ENCODE results near the gene MRPL40. TPM values are rescaled to one million over a fixed set of nuclear protein-coding genes. Genes with fewer than 3 reads are reported as not detected.

MRPL40 gene
- total and polyA plus RNA-seq, 9 donors: 25.6 to 40.2 (median 28.6) TPM

DNA sequence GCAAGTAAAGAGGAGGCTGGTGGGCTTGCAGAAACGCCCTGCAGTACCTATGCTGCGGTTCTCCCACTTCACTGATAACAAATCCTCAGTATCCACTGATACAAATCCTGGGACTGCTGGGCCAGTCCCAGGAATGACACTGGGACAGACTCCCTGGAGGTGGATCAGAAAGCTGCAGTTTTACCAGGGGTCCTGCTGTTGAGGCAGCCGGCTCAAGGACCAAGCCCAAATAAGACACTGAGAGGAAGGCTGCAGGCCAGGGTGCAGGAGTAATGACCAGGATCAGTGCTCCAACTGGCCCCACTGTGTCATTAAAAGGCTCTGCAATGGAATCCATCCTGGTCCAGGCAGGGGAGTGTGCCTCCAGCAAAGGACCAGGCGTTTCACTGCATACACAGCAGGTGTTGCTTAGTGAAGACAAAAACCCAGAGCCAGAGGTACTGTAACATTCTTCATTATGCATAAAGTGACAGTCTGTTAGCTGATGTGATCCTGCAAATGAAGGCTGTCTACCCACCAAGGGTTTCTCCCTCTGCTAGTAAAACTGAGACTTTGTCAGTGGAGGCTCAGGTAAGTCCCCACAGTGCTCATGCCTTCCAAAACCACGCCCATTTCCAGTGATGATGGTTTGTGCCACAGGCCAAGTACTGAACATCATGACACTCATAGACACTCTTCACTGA is 16.5 kb downstream of the MRPL40 start:
- no peak for DNase-seq
- Histone ChIP-seq H3K27ac (ENCODE audit: low read length) (no peak overlapping the region), H3K36me3 (ENCODE audit: control insufficient read depth, insufficient read depth, low read length) (peaks cover 49% of the 10 kb centered on the region), H3K4me1 (ENCODE audit: control insufficient read depth, insufficient read depth, low read length) (peaks cover 18% of the 10 kb centered on the region), H3K4me3 (ENCODE audit: low read length) (no peak overlapping the region), H3K27me3 (ENCODE audit: control insufficient read depth, insufficient read depth, low read length) (no peaks in the 10 kb centered on the region), H3K9me3 (replicated peaks; ENCODE audit: control insufficient read depth, low read depth, low read length) (no peaks in the 10 kb centered on the region)
- WGBS (ENCODE audit: insufficient coverage): 51% methylated on average over 2 of the region's 5 CpGs

- H3K4me3 ChIP-seq (ENCODE audit: low read length): no peak overlapping the region
- H3K27me3 ChIP-seq (ENCODE audit: control insufficient read depth, insufficient read depth, low read length): no peaks in the 10 kb centered on the region
- H3K4me1 ChIP-seq (ENCODE audit: control insufficient read depth, insufficient read depth, low read length): peaks cover 18% of the 10 kb centered on the region
- no peak overlapping the region for H3K27ac ChIP-seq (ENCODE audit: low read length)
- DNase-seq: no peak
- no CpG with 5 or more reads among the region's 2 CpGs for WGBS (ENCODE audit: insufficient coverage)
- no peaks in the 10 kb centered on the region for H3K9me3 ChIP-seq (replicated peaks; ENCODE audit: control insufficient read depth, low read depth, low read length)
- peaks cover 49% of the 10 kb centered on the region for H3K36me3 ChIP-seq (ENCODE audit: control insufficient read depth, insufficient read depth, low read length)
Measured at GRCh38 chr22:19449422-19449767, 17.1 kb downstream of the MRPL40 start.

DNA sequence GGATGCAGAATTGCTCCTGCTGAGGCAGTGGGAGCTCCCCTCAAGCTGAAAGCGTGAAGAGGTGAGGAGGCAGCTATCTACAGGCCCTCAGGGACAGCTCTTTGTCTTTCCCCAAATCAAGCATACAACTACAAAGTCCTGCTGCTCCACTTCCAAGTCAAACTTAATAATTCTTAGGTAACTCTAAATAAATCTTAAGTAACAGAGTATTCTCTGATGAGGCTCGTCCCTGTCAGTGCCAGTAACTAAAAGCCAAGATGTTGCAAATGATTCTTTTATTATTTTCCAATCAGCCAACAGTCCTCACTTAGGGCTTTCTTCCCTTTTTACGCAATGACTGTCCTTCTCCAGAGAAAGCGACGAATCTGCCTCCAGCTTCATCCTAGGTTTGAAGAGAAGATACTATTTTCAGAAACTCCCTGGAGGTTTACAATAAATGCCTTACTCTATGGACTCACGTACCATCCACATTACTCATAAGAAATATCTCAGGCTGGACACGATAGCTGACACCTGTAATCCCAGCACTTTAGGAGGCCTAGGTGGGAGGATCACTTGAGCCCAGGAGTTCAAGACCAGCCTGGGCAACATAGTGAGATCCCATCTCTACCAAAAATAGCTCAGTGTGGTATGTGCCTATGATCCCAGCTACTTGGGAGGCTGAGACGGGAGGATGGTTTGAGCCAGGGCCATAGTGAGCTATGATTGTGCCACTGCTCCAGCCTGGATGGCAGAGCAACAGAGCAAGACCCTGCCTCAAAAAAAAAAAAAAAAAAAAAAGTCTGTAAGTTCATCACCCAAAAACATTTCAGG is 18.2 kb downstream of the MRPL40 start:
- H3K27ac ChIP-seq (ENCODE audit: low read length): no peak overlapping the region
- 50% methylated on average over 1 of the region's 8 CpGs for WGBS (ENCODE audit: insufficient coverage)

GRCh38 chr22:19451570-19451969 is 19.2 kb downstream of the MRPL40 start:
- Histone ChIP-seq H3K4me3 (ENCODE audit: low read length) (no peak overlapping the region), H3K9me3 (replicated peaks; ENCODE audit: control insufficient read depth, low read depth, low read length) (no peaks in the 10 kb centered on the region), H3K27ac (ENCODE audit: low read length) (no peak overlapping the region), H3K36me3 (ENCODE audit: control insufficient read depth, insufficient read depth, low read length) (peaks cover 67% of the 10 kb centered on the region), H3K4me1 (ENCODE audit: control insufficient read depth, insufficient read depth, low read length) (peaks cover 14% of the 10 kb centered on the region), H3K27me3 (ENCODE audit: control insufficient read depth, insufficient read depth, low read length) (no peaks in the 10 kb centered on the region)
- WGBS (ENCODE audit: insufficient coverage): 100% methylated on average over 1 of the region's 4 CpGs
- no peak for DNase-seq

More for the DNA sequence above, 18.2 kb downstream of the MRPL40 start:
- H3K4me3 ChIP-seq (ENCODE audit: low read length): no peak overlapping the region
- no peak for DNase-seq
- H3K4me1 ChIP-seq (ENCODE audit: control insufficient read depth, insufficient read depth, low read length): peaks cover 18% of the 10 kb centered on the region
- peaks cover 60% of the 10 kb centered on the region for H3K36me3 ChIP-seq (ENCODE audit: control insufficient read depth, insufficient read depth, low read length)
- no peaks in the 10 kb centered on the region for H3K9me3 ChIP-seq (replicated peaks; ENCODE audit: control insufficient read depth, low read depth, low read length)
- H3K27me3 ChIP-seq (ENCODE audit: control insufficient read depth, insufficient read depth, low read length): no peaks in the 10 kb centered on the region

GRCh38 chr22:19453718-19454117 is 21.4 kb downstream of the MRPL40 start:
- Histone ChIP-seq H3K9me3 (replicated peaks; ENCODE audit: control insufficient read depth, low read depth, low read length) (no peaks in the 10 kb centered on the region), H3K36me3 (ENCODE audit: control insufficient read depth, insufficient read depth, low read length) (peaks cover 81% of the 10 kb centered on the region), H3K27me3 (ENCODE audit: control insufficient read depth, insufficient read depth, low read length) (no peaks in the 10 kb centered on the region), H3K4me1 (ENCODE audit: control insufficient read depth, insufficient read depth, low read length) (peaks cover 3% of the 10 kb centered on the region), H3K27ac (ENCODE audit: low read length) (no peak overlapping the region), H3K4me3 (ENCODE audit: low read length) (no peak overlapping the region)
- 94% methylated on average over 3 of the region's 5 CpGs for WGBS (ENCODE audit: insufficient coverage)
- no peak for DNase-seq

GRCh38 chr22:19454156-19454555 is 21.8 kb downstream of the MRPL40 start:
- no peaks in the 10 kb centered on the region for H3K4me1 ChIP-seq (ENCODE audit: control insufficient read depth, insufficient read depth, low read length)
- H3K4me3 ChIP-seq (ENCODE audit: low read length): no peak overlapping the region
- DNase-seq: no peak
- H3K9me3 ChIP-seq (replicated peaks; ENCODE audit: control insufficient read depth, low read depth, low read length): no peaks in the 10 kb centered on the region
- peaks cover 78% of the 10 kb centered on the region for H3K36me3 ChIP-seq (ENCODE audit: control insufficient read depth, insufficient read depth, low read length)
- no peak overlapping the region for H3K27ac ChIP-seq (ENCODE audit: low read length)
- 96% methylated on average over 3 of the region's 6 CpGs for WGBS (ENCODE audit: insufficient coverage)
- no peaks in the 10 kb centered on the region for H3K27me3 ChIP-seq (ENCODE audit: control insufficient read depth, insufficient read depth, low read length)

DNA sequence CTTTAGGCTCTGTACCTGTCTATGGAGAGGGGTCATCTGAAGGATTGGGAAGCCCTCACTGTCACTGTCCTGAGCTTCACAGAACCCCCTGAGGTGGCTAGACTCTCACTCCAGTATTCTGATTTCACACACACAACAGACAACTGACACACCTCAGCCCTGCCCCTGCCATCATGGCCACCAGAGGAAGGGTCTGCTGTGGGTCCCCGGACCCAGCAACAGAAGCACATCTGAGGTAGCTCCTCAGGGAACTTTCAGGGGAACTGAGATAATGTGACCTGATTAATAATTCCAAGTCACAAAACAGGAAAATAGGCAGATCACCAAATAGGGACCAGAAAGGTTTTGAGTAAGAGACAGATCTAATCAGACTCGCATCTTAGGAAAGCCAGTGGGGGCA is 22.7 kb downstream of the MRPL40 start:
- no peak for DNase-seq
- H3K4me1 ChIP-seq (ENCODE audit: control insufficient read depth, insufficient read depth, low read length): no peaks in the 10 kb centered on the region
- H3K27ac ChIP-seq (ENCODE audit: low read length): no peak overlapping the region
- no peaks in the 10 kb centered on the region for H3K9me3 ChIP-seq (replicated peaks; ENCODE audit: control insufficient read depth, low read depth, low read length)
- H3K4me3 ChIP-seq (ENCODE audit: low read length): no peak overlapping the region
- peaks cover 77% of the 10 kb centered on the region for H3K36me3 ChIP-seq (ENCODE audit: control insufficient read depth, insufficient read depth, low read length)
- 90% methylated on average over 2 of the region's 2 CpGs for WGBS (ENCODE audit: insufficient coverage)
- no peaks in the 10 kb centered on the region for H3K27me3 ChIP-seq (ENCODE audit: control insufficient read depth, insufficient read depth, low read length)

- Histone ChIP-seq H3K9me3 (replicated peaks; ENCODE audit: control insufficient read depth, low read depth, low read length) (no peaks in the 10 kb centered on the region), H3K4me3 (ENCODE audit: low read length) (no peak overlapping the region), H3K27ac (ENCODE audit: low read length) (no peak overlapping the region), H3K27me3 (ENCODE audit: control insufficient read depth, insufficient read depth, low read length) (no peaks in the 10 kb centered on the region), H3K36me3 (ENCODE audit: control insufficient read depth, insufficient read depth, low read length) (peaks cover 71% of the 10 kb centered on the region), H3K4me1 (ENCODE audit: control insufficient read depth, insufficient read depth, low read length) (no peaks in the 10 kb centered on the region)
- WGBS (ENCODE audit: insufficient coverage): 62% methylated on average over 1 of the region's 4 CpGs
- no peak for DNase-seq
Measured at GRCh38 chr22:19455585-19456370, 23.4 kb downstream of the MRPL40 start.

GRCh38 chr22:19456541-19456940 is 24.2 kb downstream of the MRPL40 start:
- H3K4me1 ChIP-seq (ENCODE audit: control insufficient read depth, insufficient read depth, low read length): no peaks in the 10 kb centered on the region
- H3K36me3 ChIP-seq (ENCODE audit: control insufficient read depth, insufficient read depth, low read length): peaks cover 67% of the 10 kb centered on the region
- no peaks in the 10 kb centered on the region for H3K9me3 ChIP-seq (replicated peaks; ENCODE audit: control insufficient read depth, low read depth, low read length)
- WGBS (ENCODE audit: insufficient coverage): 87% methylated on average over 6 of the region's 10 CpGs
- H3K4me3 ChIP-seq (ENCODE audit: low read length): no peak overlapping the region
- H3K27me3 ChIP-seq (ENCODE audit: control insufficient read depth, insufficient read depth, low read length): no peaks in the 10 kb centered on the region
- H3K27ac ChIP-seq (ENCODE audit: low read length): no peak overlapping the region
- no peak for DNase-seq

GRCh38 chr22:19457828-19458428 is 25.6 kb downstream of the MRPL40 start:
- H3K4me1 ChIP-seq (ENCODE audit: control insufficient read depth, insufficient read depth, low read length): no peaks in the 10 kb centered on the region
- no peak overlapping the region for H3K27ac ChIP-seq (ENCODE audit: low read length)
- no peak overlapping the region for H3K4me3 ChIP-seq (ENCODE audit: low read length)
- H3K36me3 ChIP-seq (ENCODE audit: control insufficient read depth, insufficient read depth, low read length): peaks cover 58% of the 10 kb centered on the region
- WGBS (ENCODE audit: insufficient coverage): 98% methylated on average over 6 of the region's 8 CpGs
- H3K9me3 ChIP-seq (replicated peaks; ENCODE audit: control insufficient read depth, low read depth, low read length): no peaks in the 10 kb centered on the region
- DNase-seq: no peak
- H3K27me3 ChIP-seq (ENCODE audit: control insufficient read depth, insufficient read depth, low read length): no peaks in the 10 kb centered on the region
